ENCODE measurements around the gene TFR2.
"Not testable (repeated sequence)": the region's sequence is repeated elsewhere in the genome, so short reads cannot be mapped to it uniquely, and the experiment has no call there.

TFR2 gene

DNA sequence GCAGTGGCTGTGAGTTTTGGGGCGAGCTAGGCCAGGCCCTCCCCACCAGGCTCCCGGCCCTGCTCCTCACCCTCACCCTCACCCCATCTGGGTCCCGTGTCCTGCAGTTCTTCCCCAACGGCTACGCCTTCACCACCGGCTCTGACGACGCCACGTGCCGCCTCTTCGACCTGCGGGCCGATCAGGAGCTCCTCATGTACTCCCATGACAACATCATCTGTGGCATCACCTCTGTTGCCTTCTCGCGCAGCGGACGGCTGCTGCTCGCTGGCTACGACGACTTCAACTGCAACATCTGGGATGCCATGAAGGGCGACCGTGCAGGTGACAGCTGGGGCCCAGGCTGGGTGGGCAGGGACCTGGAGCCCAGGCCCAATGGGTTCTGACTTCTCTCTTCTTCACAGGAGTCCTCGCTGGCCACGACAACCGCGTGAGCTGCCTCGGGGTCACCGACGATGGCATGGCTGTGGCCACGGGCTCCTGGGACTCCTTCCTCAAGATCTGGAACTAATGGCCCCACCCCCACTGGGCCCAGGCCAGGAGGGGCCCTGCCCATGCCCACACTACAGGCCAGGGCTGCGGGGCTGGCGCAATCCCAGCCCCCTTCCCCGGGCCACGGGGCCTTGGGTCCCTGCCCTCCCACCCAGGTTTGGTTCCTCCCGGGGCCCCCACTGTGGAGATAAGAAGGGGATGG, 37.1 kb upstream of the TFR2 start:
- no peak for DNase-seq
- no peak for ATAC-seq

DNA sequence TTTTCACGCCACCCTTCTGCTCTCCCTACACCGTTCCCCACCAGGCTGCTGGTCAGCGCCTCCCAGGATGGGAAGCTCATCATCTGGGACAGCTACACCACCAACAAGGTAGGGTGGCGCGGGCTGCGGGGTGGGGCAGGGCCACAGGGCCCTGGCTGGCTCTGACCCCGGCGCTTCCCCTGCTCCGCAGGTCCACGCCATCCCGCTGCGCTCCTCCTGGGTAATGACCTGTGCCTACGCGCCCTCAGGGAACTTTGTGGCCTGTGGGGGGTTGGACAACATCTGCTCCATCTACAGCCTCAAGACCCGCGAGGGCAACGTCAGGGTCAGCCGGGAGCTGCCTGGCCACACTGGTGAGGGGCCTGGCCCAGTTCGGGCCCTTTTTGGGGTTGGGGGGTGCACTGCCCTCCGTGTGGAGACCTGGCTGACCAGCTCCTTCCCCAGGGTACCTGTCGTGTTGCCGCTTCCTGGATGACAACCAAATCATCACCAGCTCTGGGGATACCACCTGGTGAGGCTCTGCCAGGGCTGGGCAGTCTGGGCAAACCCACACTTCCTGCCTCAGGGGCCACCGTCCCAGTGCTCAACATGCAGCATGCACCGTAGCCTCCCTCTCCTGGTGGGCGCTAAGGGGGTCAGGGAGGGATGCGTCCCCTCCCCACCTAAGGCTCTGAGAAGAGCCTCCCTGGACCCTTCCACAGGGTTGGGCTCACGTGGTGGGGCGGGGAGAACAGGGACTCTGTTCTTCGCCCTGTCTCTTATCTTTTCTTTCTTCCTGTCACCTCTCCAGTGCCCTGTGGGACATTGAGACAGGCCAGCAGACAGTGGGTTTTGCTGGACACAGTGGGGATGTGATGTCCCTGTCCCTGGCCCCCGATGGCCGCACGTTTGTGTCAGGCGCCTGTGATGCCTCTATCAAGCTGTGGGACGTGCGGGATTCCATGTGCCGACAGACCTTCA, 36.2 kb upstream of the TFR2 start:
- ATAC-seq (no peak), DNase-seq (no peak)

DNA sequence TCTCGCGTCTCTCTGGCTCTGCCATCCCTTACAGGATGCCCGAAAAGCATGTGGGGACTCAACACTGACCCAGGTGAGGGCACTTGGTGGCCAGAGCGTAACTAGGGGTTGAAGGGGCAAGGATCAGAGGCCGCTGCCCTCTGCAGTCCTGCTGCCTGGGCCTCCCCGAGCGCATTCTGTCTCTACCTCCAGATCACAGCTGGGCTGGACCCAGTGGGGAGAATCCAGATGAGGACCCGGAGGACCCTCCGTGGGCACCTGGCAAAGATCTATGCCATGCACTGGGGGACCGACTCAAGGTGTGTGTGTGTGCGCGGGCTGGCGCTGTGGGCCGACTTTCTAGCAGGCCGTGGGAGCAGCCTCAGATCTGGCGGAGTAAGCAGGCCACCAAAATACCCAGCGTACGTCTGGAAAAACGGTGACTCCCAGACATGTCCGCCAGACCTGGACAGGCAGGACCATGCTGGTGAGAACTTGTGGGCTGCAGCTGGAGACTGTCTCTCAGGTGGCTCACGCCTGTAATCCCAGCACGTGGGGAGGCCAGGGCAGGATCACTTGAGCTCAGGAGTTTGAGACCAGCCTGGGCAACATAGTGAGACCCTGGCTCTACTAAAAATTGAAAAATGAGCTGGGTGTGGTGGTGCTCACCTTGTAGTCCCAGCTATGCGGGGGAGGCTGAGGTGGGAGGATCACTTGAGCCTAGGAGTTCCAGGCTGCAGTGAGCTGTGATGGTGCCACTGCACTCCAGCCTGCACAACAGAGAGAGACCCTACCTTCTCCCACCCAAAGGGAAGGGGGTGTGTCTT, 35.4 kb upstream of the TFR2 start:
- DNase-seq (no peak), ATAC-seq (no peak)

DNA sequence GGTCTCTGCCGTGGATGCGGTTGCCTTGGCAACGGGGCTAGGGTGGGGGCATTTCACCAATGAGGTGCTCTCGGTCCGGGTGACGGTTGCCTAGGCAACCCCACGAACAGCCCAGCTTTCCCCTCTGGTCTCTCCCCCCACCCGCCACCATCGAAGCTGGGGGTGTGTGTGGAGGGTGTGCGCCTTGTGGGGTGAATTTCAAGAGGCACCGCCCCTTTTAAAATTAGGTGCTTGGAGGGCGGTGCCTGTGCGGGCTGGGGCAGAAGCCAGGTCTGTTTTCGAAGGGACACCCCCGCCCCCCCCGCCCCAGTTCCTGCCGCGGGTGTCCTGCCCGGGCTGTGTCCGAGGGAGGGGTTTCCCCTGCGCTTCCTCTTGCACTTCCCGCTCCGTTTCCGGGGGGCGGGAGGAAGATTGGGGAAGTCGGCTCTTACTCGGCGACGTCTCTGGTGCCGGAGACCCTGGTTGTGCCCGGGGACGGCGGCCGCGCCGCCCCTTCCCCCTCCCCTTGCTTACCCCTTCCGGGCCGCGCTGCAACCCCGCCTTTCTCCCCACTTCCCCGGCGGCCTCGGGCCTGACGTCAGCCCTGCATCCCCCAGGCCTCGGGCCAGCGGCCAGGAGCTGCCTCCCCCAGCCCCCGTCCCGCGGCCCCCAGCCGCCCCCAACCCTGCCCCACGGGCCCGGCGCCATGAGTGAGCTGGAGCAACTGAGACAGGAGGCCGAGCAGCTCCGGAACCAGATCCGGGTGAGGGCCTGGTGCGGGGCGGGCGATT, 34.4 kb upstream of the TFR2 start:
- peak; percentile 84 for DNase-seq
- peak; percentile 53 for ATAC-seq

DNA sequence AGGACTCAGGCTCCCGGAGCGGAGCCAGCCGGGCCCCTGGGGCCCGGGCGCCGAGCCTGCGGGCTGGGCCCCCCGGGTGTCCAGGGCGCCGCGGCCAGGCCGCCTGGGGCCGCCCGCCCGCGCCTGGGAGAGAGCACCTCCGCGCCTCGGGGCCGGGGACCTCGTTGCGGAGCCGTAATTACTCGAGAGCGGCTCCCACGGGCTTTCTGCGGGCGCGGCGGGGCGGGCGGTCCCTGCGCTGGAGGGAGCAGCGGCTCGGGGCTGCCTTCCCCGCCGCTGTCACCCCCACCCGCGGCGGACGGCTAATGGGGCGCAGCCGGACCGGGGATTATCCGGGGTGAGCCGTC, 33.7 kb upstream of the TFR2 start:
- no peak for ATAC-seq
- peak; percentile 37 for DNase-seq

DNA sequence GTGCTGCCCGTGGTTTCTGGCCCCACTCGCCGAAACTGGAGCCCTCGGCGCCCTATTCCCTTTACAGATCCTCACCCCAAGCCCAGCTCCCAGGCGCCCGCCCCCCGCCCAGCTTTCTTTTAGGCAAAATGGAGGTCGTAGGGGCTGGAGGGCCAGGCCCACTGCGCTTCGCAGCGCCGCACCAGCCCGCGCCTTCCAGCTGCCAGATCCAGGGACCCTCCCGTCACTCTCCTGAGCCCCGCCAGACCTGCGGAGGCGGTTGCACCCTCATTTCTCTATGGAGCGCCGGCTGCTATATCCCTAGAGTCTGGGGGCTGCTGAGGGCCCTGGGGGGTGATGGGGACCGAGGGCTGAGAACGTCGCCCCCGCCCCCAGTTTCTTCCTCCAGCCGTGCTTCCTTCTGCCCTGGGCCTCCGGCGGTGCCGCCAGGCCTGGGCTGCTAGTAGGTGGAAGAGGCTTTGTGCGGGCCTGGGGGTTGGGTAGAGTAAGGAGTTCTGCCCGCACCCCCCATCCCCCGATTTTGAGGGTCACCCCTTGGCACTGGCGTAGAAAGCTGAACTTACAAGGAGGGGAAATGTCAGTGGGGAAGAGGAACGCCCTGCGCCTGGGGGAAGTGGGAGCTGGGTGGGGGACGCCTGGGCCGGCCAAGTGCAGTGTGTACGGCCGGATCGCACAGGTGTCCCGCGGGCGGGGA, 33.2 kb upstream of the TFR2 start:
- DNase-seq, result peak; percentile 42
- ATAC-seq, result no peak

DNA sequence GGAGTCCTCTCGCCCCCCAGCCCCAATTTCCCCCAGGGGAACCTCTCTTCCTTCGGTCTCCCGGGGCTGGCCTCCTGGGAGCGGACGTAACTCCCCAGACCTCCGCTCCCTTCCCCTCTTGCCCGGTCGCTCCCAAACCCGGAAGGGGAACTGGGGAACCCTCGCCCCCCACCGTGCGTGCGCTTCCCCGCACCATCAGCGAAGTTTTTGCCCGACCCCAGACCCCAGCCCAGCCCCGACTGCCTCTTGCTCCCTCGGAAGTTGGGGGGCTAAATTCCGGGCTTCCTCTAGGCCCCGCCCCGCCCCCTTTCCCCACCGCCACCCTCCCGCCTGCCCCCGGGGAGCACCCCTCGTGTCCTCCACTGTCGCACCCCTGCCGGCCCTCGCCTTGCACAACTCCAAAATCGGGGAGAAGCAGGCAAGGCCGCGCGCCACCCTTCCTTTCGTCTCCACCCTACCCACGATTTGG, 32.6 kb upstream of the TFR2 start:
- ATAC-seq (no peak), DNase-seq (peak; percentile 62)

DNA sequence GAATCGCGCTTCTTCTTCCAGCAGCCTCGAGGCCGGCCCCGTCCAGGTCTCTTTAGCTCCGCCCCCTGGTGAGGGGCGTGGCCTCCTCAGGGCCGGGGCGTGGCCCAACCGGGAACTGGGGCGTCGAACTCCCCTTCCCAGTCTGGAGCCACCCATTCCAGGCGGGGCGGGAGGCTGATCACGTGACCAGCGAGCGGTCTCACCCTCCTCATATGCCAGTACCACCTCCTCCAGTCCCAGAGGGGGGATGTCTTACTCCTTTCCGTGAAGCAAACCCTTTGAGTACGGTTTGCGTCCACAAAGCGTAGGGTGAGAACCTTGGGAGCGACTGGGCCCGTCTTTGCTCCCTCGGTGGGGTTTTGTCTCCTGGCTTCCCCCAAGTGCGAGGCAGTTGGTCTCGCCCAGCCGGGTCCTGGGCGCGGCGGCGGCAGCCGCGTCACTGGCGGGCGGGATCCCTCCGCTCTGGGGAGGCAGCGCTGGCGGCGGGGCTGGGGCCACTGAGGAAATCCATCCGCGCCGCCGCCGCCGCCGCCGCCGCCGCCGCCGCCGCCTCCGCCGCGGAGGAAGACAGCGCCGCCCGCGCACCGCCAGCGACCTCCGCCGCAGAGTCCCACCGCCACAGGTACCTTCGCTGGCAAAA, 32.1 kb upstream of the TFR2 start, which contains the start of gene GNB2:
GNB2 (plus strand) TSS at position 439 of the 640 bp plus-strand sequence. CDS start 2,526 bp downstream, outside the sequence.
- ATAC-seq (peak; percentile 79), DNase-seq (peak; percentile 99)

DNA sequence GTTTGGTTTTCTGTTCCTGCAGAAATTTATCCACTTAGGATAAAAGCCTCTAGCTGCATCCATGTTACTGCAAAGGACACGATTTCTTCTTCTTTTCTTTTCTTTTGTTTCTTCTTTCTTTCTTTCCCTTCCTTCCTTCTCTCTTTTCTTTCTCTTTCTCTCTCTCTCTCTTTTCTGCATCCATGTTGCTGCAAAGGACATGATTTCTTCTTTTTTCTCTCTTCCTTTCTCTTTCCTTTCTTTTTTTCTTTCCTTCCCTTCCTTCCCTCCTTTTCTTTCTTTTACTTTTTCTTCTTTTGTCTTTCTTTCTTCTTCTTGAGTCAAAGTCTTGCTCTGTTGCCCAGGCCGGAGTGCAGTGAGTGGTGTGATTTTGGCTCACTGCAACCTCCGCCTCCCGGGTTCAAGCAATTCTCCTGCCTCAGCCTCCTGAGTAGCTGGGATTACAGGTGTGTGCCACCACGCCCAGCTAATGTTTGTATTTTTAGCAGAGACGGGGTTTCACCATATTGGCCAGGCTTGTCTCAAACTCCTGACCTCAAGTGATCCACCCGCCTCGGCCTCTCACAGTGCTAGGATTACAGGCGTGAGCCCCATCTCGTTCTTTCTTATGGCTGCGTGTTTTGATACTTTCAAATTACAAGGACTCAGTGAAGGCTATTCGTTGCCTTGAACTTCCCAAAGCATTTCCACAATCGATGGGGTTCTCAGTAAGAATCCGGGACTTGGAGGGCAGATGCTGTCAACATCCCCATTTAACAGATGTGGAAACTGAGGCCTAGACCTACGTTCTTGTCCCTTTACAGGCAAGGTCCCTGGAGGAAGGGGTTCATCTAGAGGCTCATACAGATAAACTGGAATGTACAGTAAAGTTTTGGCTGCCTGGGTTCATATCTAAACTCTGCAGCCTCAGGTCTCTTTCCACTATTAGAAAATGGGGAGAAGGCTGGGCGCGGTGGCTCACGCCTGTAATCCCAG, 30.3 kb upstream of the TFR2 start:
- no peak for DNase-seq
- ATAC-seq, result no peak

DNA sequence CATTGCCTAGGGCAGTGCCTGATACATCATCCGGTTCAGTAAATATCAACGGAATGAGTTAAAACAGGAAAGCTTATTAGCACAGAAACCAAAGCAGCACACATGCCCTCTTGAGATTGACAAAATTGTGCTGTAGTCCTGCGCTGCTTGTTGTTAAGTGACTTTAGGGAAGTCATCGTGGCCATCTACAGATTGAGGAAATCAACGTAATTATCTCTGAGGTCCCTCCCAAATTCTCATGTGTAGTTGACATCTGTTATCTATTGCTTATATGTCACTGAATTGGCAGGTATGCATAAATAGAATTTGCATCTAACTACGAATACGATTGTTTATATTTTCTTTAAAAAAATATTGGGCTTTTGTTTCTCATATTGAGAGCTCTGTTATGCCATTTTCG, 28.7 kb upstream of the TFR2 start:
- no peak for DNase-seq
- no peak for ATAC-seq

DNA sequence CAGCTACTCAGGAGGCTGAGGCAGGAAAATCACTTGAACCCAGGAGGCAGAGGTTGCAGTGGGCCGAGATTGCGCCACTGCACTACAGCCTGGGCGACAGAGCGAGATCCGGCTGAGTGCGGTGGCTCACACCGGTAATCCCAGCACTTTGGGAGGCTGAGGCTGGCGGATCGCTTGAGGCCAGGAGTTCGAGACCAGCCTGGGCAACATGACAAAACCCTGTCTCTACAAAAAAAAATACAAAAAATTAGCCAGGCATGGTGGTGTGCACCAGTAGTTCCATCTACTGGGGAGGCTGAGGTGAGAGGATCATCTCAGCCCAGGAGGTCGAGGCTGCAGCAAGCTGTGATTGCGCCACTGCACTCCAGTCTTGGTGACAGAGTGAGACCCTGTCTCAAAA, 27.8 kb upstream of the TFR2 start:
- not testable (repeated sequence) for ATAC-seq, DNase-seq

DNA sequence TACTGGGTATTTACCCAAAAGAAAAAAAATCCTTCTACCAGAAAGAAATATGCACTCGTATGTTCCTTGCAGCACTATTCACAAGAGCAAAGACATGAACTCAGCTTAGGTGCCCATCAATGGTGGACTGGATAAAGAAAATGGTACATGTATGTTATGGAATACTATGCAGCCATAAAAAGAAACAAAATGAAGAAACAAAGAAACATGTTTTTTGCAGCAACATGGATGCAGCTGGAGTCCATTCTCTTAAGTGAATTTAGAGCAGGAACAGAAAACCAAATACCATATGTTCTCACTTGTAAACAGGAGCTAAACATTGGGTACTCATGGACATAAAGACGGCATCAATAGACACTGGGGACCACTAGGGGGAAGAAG, 26.7 kb upstream of the TFR2 start:
- DNase-seq, result no peak

DNA sequence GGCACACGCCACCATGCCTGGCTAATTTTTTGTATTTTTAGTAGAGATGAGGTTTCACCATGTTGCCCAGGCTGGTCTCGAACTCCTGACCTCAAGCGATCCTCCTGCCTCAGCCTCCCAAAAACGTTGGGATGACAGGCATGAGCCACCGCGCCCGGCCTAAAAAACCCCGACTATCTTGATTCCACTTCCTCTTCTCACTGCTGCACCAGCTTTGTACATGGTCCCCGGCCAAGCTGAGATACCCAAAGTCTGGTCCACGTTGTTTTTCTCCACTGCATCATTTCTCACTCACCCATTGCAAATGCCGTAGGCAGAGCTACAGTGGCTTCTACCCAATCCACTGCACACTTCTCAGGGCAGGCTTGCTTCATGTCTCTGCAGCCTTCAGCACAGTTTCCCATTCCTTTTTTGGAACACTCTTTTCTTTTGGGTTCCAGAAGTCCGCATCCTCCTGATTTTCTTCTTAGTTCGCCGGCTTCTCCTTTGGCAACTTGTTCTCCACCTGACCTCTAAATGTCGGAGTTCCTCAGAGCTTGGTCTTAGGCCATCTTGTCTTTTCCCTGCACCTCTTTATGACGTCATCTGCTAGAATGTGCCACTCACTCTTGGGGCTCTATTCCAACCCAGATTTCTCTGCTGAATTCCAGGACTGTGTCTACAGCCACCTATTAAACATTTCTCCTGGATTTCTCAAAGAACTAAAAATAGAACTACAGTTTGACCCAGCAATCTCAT, 26.1 kb upstream of the TFR2 start:
- ATAC-seq, result no peak

More for the DNA sequence above, 26.7 kb upstream of the TFR2 start:
- ATAC-seq, result no peak

DNA sequence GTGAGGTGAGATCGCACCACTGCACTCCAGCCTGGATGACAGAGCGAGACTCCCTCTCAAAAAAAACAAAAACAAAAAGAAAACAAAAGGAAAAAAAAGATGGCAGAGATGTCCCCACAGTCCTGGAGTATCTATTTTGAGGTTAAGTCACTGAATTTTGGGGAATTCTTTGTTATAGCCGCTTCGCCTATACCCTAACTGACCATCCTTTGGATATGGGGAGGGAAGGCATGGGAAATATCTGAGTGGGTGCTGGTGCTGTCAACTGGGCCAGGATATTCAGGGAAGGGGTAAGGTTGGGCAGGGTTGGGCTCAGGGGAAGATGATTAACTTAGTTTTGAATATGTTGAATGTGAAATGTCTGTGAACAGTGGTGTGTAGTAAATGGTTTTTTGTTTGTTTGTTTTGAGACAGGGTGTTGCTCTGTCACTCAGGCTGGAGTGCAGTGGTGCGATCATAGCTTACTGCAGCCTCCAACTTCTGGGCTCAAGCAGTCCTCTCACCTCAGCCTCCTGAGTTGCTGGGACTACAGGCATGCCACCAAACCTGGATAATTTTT, 23.9 kb upstream of the TFR2 start:
- ATAC-seq, result no peak
- DNase-seq, result no peak

More for the DNA sequence above, 26.1 kb upstream of the TFR2 start:
- DNase-seq, result no peak

DNA sequence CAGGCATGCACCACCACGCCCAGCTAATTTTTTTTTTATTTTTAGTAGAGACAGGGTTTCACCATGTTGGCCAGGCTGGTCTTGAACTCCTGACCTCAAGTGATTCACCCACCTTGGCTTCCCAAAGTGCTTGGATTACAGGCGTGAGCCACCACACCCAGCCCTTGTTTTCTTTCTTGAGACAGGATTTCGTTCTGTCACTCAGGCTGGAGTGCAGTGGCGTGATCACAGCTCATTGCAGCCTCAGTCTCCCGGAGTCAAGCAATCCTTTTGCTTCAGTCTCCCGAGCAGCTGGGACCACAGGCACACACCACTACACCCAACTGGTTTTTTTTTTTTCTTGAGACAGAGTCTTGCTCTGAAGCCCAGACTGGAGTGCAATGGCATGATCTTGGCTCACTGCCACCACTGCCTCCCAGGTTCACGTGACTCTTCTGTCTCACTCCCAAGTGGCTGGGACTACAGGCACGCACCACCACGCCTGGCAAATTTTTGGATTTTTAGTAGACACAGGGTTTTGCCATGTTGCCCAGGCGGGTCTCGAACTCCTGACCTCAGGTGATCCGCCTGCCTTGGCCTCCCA, 20.9 kb upstream of the TFR2 start:
- not testable (repeated sequence) for DNase-seq, ATAC-seq

DNA sequence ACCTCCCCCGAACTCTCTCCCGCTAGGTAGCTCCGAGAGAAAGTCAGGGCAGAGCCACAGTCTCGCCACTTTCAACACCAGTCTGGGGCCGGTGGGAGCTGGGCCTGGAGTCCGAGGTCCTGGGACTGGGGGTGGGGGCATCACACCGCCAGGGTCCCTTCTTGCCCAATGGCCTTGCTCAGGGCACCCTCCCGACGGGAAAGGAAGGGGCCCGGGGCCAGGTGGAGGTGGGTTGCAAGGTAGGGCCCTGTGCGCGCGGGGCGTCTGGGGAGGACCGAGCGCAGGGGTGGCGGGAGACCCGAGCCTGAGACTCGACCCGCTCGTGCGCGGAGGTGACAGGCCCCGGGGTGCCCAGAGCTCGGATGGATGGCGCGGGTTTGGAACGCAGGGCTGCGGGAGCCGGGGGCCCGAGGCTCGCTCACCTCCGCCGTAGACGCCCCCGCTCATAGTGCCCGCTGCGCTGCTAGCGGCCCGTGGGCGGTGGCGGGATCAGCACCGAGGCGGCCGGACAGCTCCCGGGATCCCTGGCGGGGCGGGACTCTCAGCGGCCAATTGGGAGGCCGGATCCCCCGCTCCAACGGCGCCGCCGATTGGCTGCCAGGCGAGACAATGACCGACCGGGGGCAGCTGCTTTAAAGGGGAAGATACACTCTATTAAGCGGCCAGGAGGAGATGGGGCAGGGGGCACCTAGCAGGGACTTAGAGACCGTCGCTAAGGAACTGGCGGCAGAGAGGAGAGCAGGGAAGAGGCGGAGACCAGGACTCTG, 14.7 kb upstream of the TFR2 start, which contains the start of gene ACTL6B:
ACTL6B (minus strand) TSS at position 541 of the 767 bp plus-strand sequence; CDS start at position 447, 94 bp downstream.
- ATAC-seq (peak; percentile 53), DNase-seq (peak; percentile 71)
